A673 (cell line): ENCODE results near the gene ZMYND19. TPM values are rescaled to one million over a fixed set of nuclear protein-coding genes. Genes with fewer than 3 reads are reported as not detected.

Experiments used
- BruUV-seq: library from RNA; stranded (reverse); fragments of 400-500 nt; replicated peaks from 2 replicates; lab custom pipeline; 2021; lab: Mats Ljungman, UMichigan
- CTCF ChIA-PET: fragments of 300-600 bp; sonication (Branson Sonifier 250); formaldehyde crosslinking; loops from one replicate; lab custom pipeline; 2022; ENCODE audit warnings: antibody characterized with exemption; lab: Charles Lee
- POLR2A ChIA-PET: fragments of 300-600 bp; sonication (Branson Sonifier 250); formaldehyde crosslinking; loops from one replicate; lab custom pipeline; 2022; ENCODE audit warnings: antibody characterized with exemption; ENCODE audit not compliant: low non-redundant PET; lab: Charles Lee
- DNase-seq: peaks from one replicate; pipeline ENCODE4 v3.0.0-alpha.2; 2015; ENCODE audit warnings: low spot score
- H3K27ac ChIP-seq: fragments of 200-600 bp; sonication (generic); 2 replicates; pipeline ENCODE4 v1.5.1; 2016; ENCODE audit warnings: mixed run types, low read depth, mild to moderate bottlenecking, mixed read lengths, antibody characterized with exemption, low read length; ENCODE audit not compliant: poor library complexity, severe bottlenecking
- H3K27me3 ChIP-seq: fragments of 200-600 bp; sonication (generic); replicated peaks from 2 replicates; pipeline ENCODE4 v1.6.1; 2017; ENCODE audit warnings: mixed run types, low read depth, mild to moderate bottlenecking, mixed read lengths, antibody characterized with exemption, low read length; ENCODE audit not compliant: insufficient read depth, poor library complexity
- H3K36me3 ChIP-seq: fragments of 200-600 bp; sonication (generic); 2 replicates; pipeline ENCODE4 v1.6.1; 2016; ENCODE audit warnings: mixed run types, mild to moderate bottlenecking, mixed read lengths, antibody characterized with exemption, low read length; ENCODE audit not compliant: insufficient read depth, poor library complexity, severe bottlenecking
- H3K4me1 ChIP-seq: fragments of 200-600 bp; sonication (generic); 2 replicates; pipeline ENCODE4 v1.6.1; 2017; ENCODE audit warnings: mixed run types, mild to moderate bottlenecking, mixed read lengths, antibody characterized with exemption, low read length; ENCODE audit not compliant: insufficient read depth, poor library complexity, severe bottlenecking
- H3K4me3 ChIP-seq: fragments of 200-600 bp; sonication (generic); 2 replicates; pipeline ENCODE4 v1.5.1; 2016; ENCODE audit warnings: low read depth, mixed run types, mild to moderate bottlenecking, mixed read lengths, low read length; ENCODE audit not compliant: poor library complexity, severe bottlenecking
- H3K9me3 ChIP-seq: fragments of 200-600 bp; sonication (generic); 2 replicates; pipeline ENCODE4 v1.6.1; 2016; ENCODE audit warnings: mixed run types, low read depth, mild to moderate bottlenecking, mixed read lengths, antibody characterized with exemption, low read length; ENCODE audit not compliant: poor library complexity, severe bottlenecking
- CTCF ChIP-seq: fragments of 300-800, 200-600 bp; sonication (generic); conservative IDR thresholded peaks from 2 replicates; pipeline ENCODE4 v1.5.1; 2017; ENCODE audit warnings: low read depth, mild to moderate bottlenecking, antibody characterized with exemption, low read length, moderate library complexity, mixed read lengths
- EZH2 ChIP-seq: fragments of 200-600 bp; sonication (generic); IDR thresholded peaks from 2 replicates; pipeline ENCODE4 v1.6.1; 2017; ENCODE audit warnings: borderline replicate concordance, low read depth, mild to moderate bottlenecking, mixed read lengths, antibody characterized with exemption, low read length; ENCODE audit not compliant: poor library complexity, severe bottlenecking
- intact Hi-C: fragments of 100-400 bp; cut with micrococcal nuclease; formaldehyde crosslinking; loops from one replicate; pipeline ENCODE4 v1.10.0; 2022; ENCODE audit not compliant: unreplicated experiment
- total RNA-seq: library from RNA; stranded (reverse); gene quantifications from 2 replicates; pipeline ENCODE4 v1.2.3, GENCODE V29; 2021

The ZMYND19 gene
- total RNA-seq, 1 experiment from 2014 or later, result 75.3 TPM

- Histone ChIP-seq H3K27me3 (no peaks in the 10 kb centered on the region), H3K27ac (no peak overlapping the region), H3K9me3 (no peaks in the 10 kb centered on the region), H3K4me1 (peaks cover 7% of the 10 kb centered on the region), H3K4me3 (no peak overlapping the region), H3K36me3 (peaks cover 1% of the 10 kb centered on the region)
- CTCF ChIA-PET, result no interaction called here
- POLR2A ChIA-PET, result no interaction called here
- BruUV-seq, result no TSS peak
- no peak for DNase-seq
- intact Hi-C loops, result no loop called here
- TF ChIP-seq CTCF, result no peak
Observed at GRCh38 chr9:137547687-137548543, 42.4 kb downstream of the ZMYND19 start.

GRCh38 chr9:137545123-137545522 lies 45.2 kb downstream of the ZMYND19 start:
- H3K36me3 ChIP-seq, result no peaks in the 10 kb centered on the region
- ChIA-PET POLR2A (no interaction called here), CTCF (interaction anchor here (0.6 kb wide), 1 partner anchor 349 kb away, joined by 3 read pairs; no protein-coding TSS in a partner anchor)
- H3K4me3 ChIP-seq, result no peak overlapping the region
- no peaks in the 10 kb centered on the region for H3K9me3 ChIP-seq
- no TSS peak for BruUV-seq
- no peak overlapping the region for H3K27ac ChIP-seq
- H3K27me3 ChIP-seq, result no peaks in the 10 kb centered on the region
- intact Hi-C loops, result no loop called here
- TF ChIP-seq CTCF, result no peak
- no peak for TF ChIP-seq EZH2
- DNase-seq, result no peak
- H3K4me1 ChIP-seq, result peaks cover 2% of the 10 kb centered on the region

- intact Hi-C loops, result no loop called here
- Histone ChIP-seq H3K9me3 (no peaks in the 10 kb centered on the region), H3K27me3 (no peaks in the 10 kb centered on the region), H3K4me1 (peaks cover 5% of the 10 kb centered on the region), H3K27ac (no peak overlapping the region), H3K4me3 (no peak overlapping the region), H3K36me3 (no peaks in the 10 kb centered on the region)
- BruUV-seq, result no TSS peak
- CTCF ChIA-PET, result no interaction called here
- DNase-seq, result no peak
- POLR2A ChIA-PET, result no interaction called here
- no peak for TF ChIP-seq CTCF
- TF ChIP-seq EZH2, result no peak
Observed at GRCh38 chr9:137544176-137544760, 46.0 kb downstream of the ZMYND19 start.
